Omental fat pad (tissue), 4 donors: ENCODE measurements around the gene ATG7. TPM values are rescaled to one million over a fixed set of nuclear protein-coding genes. Genes with fewer than 3 reads are reported as not detected.

Source experiments
- ATAC-seq: fragments of 150-250 bp; one replicate; pipeline ENCODE4 v1.9.1; 2016; ENCODE audit warnings: mild to moderate bottlenecking, moderate library complexity; ENCODE audit not compliant: low FRiP score
- DNase-seq: peaks from one replicate; pipeline ENCODE4 v3.0.0-alpha.2; 2019; ENCODE audit warnings: low spot score
- CTCF ChIP-seq, 3 donors: fragments of 450-650 bp; IDR thresholded peaks; one replicate each; pipeline ENCODE4 v1.5.1; 2016 to 2017; ENCODE audit warnings: antibody characterized with exemption in 3 of 3, mild to moderate bottlenecking in 3 of 3, moderate library complexity in 2 of 3
- total RNA-seq, 4 donors: library from RNA; depleted of rRNA; stranded (reverse); fragments of >200 nt; gene quantifications; one replicate each; pipeline ENCODE4 v1.1.0, GENCODE V29; 2016

ATG7 gene
- total RNA-seq, 4 donors from 2014 or later, result 62.9 to 96.7 (median 76.2) TPM

- no peak for TF ChIP-seq CTCF (IDR thresholded peaks at IDR 0.05)
- DNase-seq (no peak), ATAC-seq (no peak)
Measured at GRCh38 chr3:11445883-11446282, 173.7 kb downstream of the ATG7 start.

DNA sequence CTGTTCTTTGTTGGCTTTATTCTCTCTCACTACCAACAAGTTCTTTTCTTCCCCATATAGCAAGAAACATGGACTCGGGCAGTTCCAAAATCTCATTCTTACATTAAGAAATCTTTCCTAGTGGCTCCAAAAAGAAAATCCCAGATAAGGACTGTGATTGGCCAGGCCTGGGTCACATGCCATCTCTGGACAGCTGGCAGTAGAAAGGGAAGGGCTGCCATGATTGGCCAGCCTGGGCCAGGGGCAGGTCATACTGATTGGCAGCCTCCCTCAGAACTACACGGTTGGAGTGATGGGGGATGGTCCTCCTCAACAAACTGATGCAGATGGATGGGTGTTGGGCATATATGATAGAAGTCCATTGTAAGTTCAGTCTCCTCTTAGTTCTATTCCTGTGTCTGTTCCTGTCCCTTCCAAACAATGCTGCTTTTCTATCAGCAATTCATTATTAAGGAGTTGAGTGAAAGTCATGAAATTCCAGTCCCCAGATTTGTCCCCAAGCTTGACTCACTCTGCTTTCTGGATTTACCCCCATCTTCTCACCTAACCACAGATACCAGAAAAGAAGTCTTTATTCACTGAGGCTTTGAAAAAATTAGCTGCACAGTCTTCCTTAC, 175.5 kb downstream of the ATG7 start:
- TF ChIP-seq CTCF (IDR thresholded peaks at IDR 0.05), result no peak
- no peak for DNase-seq

GRCh38 chr3:11450015-11450414, 177.8 kb downstream of the ATG7 start:
- TF ChIP-seq CTCF (IDR thresholded peaks at IDR 0.05), result no peak
- ATAC-seq (no peak), DNase-seq (no peak)

More for the DNA sequence above, 175.5 kb downstream of the ATG7 start:
- no peak for ATAC-seq

- no peak for DNase-seq
- no peak for ATAC-seq
- no peak for TF ChIP-seq CTCF (IDR thresholded peaks at IDR 0.05)
Measured at GRCh38 chr3:11452312-11452711, 180.1 kb downstream of the ATG7 start.

DNA sequence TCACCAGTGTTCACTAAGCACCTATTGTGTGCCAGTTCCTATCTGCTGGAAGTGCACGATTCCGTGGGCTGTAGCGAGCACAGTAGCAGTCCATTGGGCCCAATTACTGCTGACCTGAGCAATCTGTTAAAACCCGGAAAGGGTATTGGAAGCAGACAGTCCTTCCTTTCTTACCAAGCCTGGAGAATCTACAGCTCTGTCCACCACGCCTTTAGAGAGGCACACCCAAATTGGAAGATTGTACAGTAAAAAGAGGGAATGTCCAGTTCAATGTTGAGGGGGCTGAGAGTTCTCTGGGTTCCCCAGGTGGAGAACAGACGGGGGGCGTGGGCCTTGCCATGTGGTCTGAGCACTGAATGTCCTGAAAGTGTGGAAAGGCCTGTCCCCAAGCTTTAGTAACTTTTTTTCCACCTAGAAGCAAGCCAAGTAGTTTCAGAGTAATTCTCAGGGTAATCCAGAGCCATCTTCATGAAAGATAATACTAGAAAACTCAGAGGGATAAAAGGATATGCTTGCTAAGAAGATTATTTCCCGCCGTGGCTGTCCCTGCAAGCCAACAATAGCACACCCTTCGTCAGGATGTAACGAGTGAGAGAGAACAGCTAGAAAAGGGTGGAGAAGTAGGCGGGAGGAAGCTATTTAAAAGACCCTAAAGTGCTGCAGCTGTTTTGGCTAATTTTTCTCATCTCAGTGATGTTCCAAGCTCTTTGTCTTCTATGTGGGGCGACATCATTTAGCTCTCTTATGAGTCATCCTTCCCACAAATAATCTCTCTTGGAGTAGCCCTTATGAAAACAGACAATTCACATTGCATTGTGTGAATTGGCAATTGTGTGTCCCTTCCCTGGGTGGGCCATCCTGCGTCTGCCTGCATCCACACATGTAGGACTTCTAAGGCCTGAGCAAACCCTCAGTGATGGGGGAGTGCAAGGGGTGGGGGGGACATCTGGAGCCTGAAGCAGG, 181.0 kb downstream of the ATG7 start:
- no peak for TF ChIP-seq CTCF (IDR thresholded peaks at IDR 0.05)
- ATAC-seq (peak; percentile 59), DNase-seq (no peak)

GRCh38 chr3:11455956-11456355, 183.8 kb downstream of the ATG7 start:
- no peak for ATAC-seq
- no peak for DNase-seq
- TF ChIP-seq CTCF (IDR thresholded peaks at IDR 0.05), result no peak
